HT-29 (cell line): ENCODE results near the gene LRRC8E. TPM values are rescaled to one million over a fixed set of nuclear protein-coding genes. Genes with fewer than 3 reads are reported as not detected.

ENCODE experiments used
- DNase-seq: peaks from one replicate; pipeline ENCODE4 v3.0.0-alpha.2; 2015; ENCODE audit warnings: low spot score
- total RNA-seq: library from RNA; depleted of rRNA; stranded (reverse); fragments of >200 nt; shearing (Covaris generic); gene quantifications from 2 replicates; pipeline ENCODE4 v1.2.3, GENCODE V29; 2014; rRNA removed

Gene LRRC8E
- 16.6 and 19.8 TPM in 2 replicates for total RNA-seq

DNA sequence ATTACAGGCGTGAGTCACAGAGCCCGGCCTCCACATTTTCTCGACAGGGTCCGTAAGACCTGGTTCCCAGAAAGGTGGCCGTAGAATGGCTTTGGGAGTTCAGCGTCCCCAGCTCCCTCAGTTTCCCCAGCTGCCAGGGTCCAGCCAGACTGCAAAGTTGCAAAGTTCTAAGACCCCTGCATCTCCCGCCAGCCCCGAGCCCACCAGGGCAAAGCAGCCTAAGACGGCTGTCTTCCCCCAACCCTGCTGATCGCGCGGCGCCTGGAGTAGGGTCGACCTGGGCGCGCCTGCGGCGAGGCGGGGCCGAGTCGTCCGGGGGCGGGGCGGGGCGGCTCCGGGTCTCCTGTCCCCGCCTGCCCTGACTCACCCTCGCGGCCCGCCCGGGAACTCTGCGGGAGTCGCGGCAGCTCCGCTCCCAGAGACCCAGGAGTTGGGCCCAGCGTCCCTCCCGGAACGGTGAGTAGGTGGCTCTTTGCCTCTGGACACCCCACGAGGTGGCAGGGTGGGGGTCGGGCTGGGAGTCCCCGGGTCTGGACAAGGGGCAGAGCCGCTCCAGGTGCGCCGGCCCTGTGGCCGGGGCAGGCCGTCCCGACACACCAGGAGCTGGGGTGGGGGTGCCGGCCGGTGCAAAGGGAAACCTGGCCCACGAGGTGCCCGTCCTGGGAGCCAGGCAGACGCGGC is at the start of gene LRRC8E:
LRRC8E (plus strand) TSS at position 366 of the 681 bp plus-strand sequence. CDS start 7,094 bp downstream, outside the sequence.
- DNase-seq: peak; percentile 47

DNA sequence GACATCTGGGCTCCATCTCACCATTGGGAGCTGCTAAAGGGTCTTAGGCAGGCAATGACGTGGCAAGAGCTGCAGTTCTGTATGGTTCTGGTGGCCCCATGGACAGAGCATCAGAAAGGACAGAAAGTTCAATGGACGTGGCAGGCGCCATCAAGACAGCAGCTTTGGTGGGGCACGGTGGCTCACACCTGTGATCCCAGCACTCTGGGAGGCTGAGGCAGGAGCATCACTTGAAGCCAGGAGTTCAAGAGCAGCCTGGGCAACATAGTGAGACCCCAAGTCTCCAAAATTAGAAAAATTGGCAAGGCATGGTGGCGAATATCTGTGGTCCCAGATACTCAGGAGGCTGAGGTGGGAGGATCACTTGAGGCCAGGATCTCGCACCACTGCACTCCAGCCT is 48.8 kb upstream of the LRRC8E start:
- no peak for DNase-seq

DNA sequence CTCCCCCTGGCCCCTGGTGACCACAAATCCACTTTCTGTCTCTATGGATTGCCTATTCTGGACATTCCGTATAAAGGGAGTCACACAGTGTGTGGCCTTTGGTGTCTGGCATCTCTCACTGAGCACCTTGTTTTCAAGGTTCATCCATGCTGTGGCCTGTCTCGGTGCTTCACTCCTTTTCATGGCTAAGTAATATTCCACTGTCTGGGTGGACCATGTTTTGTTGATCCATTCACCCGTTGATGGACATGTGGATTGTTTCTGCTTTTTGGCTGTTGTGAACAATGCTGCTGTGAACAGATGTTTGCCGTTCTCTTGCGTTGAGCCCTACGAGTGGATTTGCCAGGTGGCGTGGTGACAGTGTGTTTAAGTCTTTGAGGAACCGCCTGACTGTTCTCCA is 47.7 kb upstream of the LRRC8E start:
- DNase-seq: no peak

GRCh38 chr19:7841751-7842660 is 46.3 kb upstream of the LRRC8E start:
- no peak for DNase-seq

DNA sequence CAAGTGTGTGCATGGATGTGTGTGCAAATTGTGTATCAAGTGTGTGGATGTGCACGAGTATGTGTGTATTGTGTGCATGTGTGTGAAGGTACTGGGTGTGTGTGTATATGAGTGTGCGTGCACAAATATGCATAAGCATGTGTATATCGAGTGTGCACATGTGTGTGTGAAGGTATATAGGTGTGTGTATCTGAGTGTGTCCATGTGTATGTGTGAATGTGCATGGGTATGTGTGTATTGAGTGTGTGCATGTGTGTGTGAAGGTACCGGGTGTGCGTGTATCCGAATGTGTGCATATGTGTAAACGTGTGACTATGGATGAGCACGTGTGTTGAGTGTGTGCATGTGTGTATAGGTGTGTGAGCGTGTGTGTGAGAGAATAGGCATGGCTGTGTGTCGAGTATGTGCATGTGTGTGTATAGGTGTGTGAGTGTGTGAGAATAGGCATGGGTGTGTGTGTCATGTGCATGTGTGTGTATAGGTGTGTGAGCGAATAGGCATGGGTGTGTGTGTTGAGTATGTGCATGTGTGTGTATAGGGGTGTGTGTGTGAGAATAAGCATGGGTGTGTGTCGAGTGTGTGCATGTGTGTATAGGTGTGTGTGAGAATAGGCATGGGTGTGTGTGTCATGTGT is 45.5 kb upstream of the LRRC8E start:
- DNase-seq: no peak

DNA sequence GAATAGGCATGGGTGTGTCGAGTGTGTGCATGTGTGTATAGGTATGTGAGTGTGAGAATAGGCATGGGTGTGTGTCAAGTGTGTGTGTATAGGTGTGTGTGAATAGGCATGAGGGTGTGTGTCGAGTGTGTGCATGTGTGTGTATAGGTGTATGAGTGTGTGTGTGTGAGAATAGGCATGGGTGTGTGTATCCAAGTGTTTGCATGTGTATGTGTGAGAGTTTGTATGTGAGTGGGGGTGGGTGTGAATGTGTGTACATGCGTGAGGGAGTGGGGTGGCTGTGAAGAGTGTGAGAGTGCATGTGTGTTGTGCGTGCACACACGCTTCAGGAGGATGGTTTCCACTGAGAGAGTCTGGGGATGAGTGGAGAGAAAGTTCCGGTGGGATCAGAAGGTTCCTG is 44.8 kb upstream of the LRRC8E start:
- no peak for DNase-seq

DNA sequence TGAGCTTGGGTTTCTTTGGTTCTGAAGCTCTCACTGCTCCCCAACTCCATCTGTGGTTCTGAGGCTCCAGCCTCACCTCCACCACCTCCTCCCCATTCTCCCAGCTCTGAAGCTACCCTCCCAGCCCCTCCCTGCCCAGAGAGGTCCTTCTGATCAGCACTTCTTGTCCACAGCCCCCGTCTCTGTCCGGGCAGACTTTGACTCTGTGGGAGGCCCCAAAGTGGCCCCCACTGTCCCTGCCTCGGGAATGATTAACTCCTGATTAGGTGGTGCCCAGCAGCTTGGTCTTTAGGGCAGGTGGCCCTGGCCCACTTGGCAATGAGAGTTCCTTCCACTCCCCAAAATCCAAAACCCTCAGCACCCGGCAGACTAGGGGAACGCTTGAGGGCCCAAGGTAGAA is 43.9 kb upstream of the LRRC8E start:
- no peak for DNase-seq

GRCh38 chr19:7844951-7845350 is 43.4 kb upstream of the LRRC8E start:
- DNase-seq: no peak

GRCh38 chr19:7845390-7846154 is 42.7 kb upstream of the LRRC8E start:
- DNase-seq: no peak

GRCh38 chr19:7846155-7846646 is 42.1 kb upstream of the LRRC8E start:
- no peak for DNase-seq

DNA sequence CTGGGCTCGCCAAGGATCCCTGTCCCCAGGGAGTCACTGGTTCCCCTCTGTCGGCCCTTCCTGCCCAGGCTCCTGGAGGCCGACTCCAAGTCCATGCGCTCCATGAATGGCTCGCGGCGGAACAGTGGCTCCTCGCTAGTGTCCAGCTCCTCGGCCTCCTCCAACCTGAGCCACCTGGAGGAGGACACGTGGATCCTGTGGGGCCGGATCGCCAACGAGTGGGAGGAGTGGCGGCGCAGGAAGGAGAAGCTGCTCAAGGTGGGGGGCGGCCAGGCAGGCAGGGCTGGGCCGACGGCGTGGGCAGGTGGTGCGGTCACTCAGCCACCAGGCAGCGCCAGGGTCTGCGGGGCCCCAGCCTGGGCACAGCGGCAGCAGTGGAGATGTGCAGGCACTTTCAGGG is 40.6 kb upstream of the LRRC8E start:
- DNase-seq: no peak

GRCh38 chr19:7848779-7849457 is 39.4 kb upstream of the LRRC8E start:
- no peak for DNase-seq

DNA sequence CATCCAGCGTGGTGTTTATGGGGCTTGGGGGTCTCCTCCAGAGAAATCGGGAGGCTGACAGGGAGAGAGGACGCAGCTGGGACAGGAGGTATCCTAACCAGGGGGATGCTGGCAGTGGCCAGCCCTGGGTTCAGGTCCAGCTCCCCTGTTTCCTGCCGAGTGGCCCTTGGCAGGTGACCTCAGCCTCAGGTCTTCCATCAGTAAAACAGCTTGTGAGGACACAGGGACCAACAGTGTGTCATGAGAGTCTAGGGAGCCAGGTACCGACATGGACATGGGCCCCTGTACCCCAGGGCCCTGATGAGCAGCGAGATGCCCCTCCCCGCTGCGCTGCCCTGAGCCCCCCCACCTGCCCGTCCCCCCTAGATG is 38.7 kb upstream of the LRRC8E start:
- no peak for DNase-seq

DNA sequence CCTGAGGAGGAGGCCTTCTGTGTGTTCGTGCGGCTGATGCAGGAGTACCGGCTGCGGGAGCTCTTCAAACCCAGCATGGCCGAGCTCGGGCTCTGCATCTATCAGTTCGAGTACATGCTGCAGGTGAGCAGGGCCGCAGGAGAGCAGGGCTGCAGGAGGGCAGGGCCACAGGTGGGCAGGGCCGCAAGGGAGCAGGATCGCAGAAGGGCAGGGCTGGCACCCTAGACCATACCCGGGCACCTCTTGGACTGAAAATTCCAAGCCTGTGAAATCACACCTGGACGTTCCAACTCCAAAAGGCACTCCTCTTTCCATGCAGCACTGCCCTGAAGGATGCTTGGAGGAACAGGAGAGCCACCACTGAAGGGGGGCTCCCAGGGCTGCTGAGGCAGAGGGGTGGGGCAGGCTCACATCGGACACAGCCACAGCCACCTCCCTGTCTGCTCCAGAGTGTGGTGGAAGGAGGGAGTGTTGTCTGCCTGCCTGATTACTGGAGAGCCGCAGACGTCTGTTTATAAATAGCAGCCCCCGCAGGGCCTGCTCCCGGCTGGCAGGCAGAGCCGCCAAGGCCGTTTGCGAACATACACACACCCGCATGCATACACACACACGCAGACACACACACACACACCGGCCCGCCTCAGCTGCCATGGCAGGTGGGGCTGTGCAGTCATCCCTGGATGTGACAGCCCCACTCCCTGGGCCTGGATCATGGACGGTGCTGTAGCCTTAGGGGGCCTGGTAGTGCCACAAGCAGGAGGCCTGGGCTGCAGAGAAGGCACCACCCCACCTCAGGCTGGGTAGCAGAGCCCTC is 38.1 kb upstream of the LRRC8E start:
- no peak for DNase-seq

GRCh38 chr19:7850945-7851622 is 37.2 kb upstream of the LRRC8E start:
- no peak for DNase-seq

DNA sequence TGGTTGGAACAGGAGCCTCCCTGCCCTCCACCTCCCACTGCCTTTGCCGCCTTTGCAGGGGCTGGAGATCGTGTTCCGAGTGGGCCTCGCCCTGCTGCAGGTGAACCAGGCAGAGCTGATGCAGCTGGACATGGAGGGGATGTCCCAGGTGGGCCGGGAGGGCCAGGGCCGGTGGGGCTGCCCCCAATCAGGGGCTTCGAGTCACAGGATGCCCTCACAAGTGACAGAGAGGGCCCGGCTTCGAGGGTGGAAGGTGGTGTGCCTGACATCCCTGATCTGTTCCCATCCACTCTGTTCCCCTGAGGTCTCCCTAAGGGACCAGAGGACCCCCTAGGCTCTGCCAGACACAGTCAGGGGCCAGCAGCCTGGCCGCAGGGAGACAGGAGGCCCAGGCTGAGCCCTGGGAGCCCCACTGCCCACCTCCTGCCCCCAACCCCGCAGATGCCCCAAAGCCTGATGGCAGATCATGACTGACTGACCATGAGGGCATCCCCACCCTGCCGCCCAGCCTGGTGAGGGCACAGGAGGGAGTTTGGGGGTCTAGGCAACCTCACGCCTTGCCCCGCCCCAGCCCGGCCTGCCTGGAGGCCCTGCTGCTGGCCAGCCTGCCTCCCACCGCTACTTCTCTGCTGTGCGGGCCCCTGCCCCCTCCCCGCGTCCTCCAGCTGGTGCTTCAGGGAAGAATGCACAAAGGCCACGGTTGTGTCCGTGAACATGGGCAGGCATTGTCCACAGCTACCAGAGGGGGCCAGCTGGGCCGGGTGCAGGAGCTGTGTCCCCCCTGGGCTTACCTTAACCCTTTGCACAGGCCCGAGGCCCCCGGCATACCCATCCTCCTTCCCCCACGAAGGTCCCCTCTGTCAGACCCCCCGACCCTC is 36.4 kb upstream of the LRRC8E start:
- DNase-seq: no peak

DNA sequence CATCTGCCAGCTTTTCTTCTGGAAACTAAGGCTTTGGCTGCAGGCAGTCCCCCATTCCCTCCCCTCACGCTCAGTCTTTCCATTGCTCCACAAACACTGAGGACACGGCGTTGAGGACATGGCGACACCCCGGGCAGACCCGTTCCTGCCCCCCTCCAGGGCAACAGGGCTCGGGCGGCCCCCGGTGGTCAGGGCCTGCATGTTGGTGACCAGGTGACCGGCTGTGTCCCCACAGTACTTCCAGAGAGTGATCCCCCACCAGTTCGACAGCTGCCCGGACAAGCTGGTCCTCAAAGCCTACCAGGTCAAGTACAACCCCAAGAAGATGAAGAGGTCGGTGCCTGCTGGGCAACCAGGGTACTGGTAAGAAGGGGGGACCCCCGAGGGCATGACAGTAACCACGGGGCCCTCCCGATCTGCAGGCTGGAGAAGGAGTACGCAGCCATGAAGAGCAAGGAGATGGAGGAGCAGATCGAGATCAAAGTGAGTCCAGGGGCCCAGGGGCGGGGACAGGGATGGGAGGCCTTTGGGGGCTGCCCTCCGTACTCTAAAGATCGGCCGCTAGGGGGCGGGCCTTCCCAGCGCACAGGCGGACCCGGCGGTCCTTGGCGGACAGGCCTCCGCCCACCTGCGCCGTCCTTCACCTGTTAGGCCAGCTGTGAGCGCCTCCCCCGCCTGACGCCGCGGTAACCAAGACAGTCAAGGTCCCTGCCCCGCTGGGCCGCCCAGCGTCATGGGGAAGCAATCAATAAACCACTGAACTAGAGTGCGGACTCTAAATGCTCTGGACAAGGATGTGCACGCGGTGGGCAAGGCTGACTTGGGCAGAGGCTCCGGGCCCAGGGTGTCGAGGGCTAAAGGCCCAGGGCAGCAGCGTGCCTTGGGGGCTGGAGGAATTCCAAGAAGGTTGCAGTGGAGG is 35.2 kb upstream of the LRRC8E start:
- peak; percentile 87 for DNase-seq
